Mammary epithelial cell (primary cell): ENCODE data around the gene NANOS2.
A peak's percentile ranks its signal among the peaks of the same experiment; 100 is the strongest.

Experiments used
- EZH2 ChIP-seq: IDR thresholded peaks from 2 replicates; pipeline ENCODE4 v1.6.1; 2012; ENCODE audit warnings: low read length, inconsistent platforms, borderline replicate concordance
- TF ChIP-seq, protein P1 (sequence below), 2 donors: IDR thresholded peaks in 1 of 2; conservative IDR thresholded peaks in 1 of 2; 2 replicates each; pipeline ENCODE4 v1.5.1; 2011 to 2012; ENCODE audit warnings: inconsistent platforms in 2 of 2, low read length in 2 of 2, mild to moderate bottlenecking in 2 of 2, control low read depth in 1 of 2, low read depth in 1 of 2; ENCODE audit not compliant: insufficient read depth in 1 of 2; ENCODE audit errors: extremely low read depth in 1 of 2

GRCh38 chr19:45913874-45914830 is at the start of gene NANOS2:
- TF ChIP-seq, protein P1, sequence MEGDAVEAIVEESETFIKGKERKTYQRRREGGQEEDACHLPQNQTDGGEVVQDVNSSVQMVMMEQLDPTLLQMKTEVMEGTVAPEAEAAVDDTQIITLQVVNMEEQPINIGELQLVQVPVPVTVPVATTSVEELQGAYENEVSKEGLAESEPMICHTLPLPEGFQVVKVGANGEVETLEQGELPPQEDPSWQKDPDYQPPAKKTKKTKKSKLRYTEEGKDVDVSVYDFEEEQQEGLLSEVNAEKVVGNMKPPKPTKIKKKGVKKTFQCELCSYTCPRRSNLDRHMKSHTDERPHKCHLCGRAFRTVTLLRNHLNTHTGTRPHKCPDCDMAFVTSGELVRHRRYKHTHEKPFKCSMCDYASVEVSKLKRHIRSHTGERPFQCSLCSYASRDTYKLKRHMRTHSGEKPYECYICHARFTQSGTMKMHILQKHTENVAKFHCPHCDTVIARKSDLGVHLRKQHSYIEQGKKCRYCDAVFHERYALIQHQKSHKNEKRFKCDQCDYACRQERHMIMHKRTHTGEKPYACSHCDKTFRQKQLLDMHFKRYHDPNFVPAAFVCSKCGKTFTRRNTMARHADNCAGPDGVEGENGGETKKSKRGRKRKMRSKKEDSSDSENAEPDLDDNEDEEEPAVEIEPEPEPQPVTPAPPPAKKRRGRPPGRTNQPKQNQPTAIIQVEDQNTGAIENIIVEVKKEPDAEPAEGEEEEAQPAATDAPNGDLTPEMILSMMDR (conservative IDR thresholded peaks at IDR 0.05 in 1 of 2, IDR thresholded peaks at IDR 0.05 in 1 of 2; ENCODE audit: extremely low read depth in 1 of 2, insufficient read depth in 1 of 2, low read depth in 1 of 2, low read length in 2 of 2): peak in 1 of 2 donors; percentile 12
- TF ChIP-seq EZH2: no peak
